Activated effector memory CD4-positive, alpha-beta T cell treated with Interleukin-2 at 50 U/mL for 16 hours (primary cell): ENCODE data around the gene GPR108.
A peak's percentile ranks its signal among the peaks of the same experiment; 100 is the strongest.

Experiments
- DNase-seq: peaks from one replicate; pipeline ENCODE4 v3.0.0-alpha.2; 2020

Gene GPR108

GRCh38 chr19:6736169-6736916, 1.0 kb downstream of the GPR108 start:
- peak; percentile 52 for DNase-seq

GRCh38 chr19:6735181-6735911, 2.0 kb downstream of the GPR108 start:
- no peak for DNase-seq

GRCh38 chr19:6734096-6734696, 3.2 kb downstream of the GPR108 start:
- DNase-seq = no peak

GRCh38 chr19:6733338-6734095, 3.9 kb downstream of the GPR108 start:
- no peak for DNase-seq

GRCh38 chr19:6732803-6733337, 4.5 kb downstream of the GPR108 start:
- DNase-seq = no peak

- DNase-seq = no peak
Measured at GRCh38 chr19:6731822-6732221, 5.6 kb downstream of the GPR108 start.

- no peak for DNase-seq
Measured at GRCh38 chr19:6730941-6731670, 6.3 kb downstream of the GPR108 start.

GRCh38 chr19:6730153-6730804, 7.1 kb downstream of the GPR108 start:
- no peak for DNase-seq

- no peak for DNase-seq
Measured at GRCh38 chr19:6729573-6730152, 7.7 kb downstream of the GPR108 start.

- DNase-seq = no peak
Measured at GRCh38 chr19:6728346-6728745, 9.0 kb downstream of the GPR108 start.

- no peak for DNase-seq
Measured at GRCh38 chr19:6725513-6726231, 11.7 kb downstream of the GPR108 start.

- no peak for DNase-seq
Measured at GRCh38 chr19:6724631-6725492, 12.5 kb downstream of the GPR108 start.

GRCh38 chr19:6723738-6724137, 13.6 kb downstream of the GPR108 start:
- no peak for DNase-seq

GRCh38 chr19:6723108-6723618, 14.2 kb downstream of the GPR108 start:
- DNase-seq = no peak

- no peak for DNase-seq
Measured at GRCh38 chr19:6721773-6722172, 15.6 kb downstream of the GPR108 start.

- no peak for DNase-seq
Measured at GRCh38 chr19:6721138-6721474, 16.3 kb downstream of the GPR108 start.

- DNase-seq = no peak
Measured at GRCh38 chr19:6720369-6721137, 16.8 kb downstream of the GPR108 start, which contains the start of gene C3. Gene C3 (minus strand): TSS chr19:6720650. CDS start chr19:6720589, 61 bp downstream.

GRCh38 chr19:6719992-6720368, 17.4 kb downstream of the GPR108 start:
- no peak for DNase-seq

- DNase-seq = no peak
Measured at GRCh38 chr19:6719540-6719861, 17.9 kb downstream of the GPR108 start.
